Activated naive CD8-positive, alpha-beta T cell treated with anti-CD3 and anti-CD28 coated beads, Interleukin-2, amount 50 U/mL, for 24 hours (primary cell): ENCODE results near the gene RBM39.

Experiments
- ATAC-seq: fragments of 150-1000 bp; cut with Tn5 transposase; one replicate; pipeline ENCODE4 v1.10.0; 2021
- DNase-seq: peaks from one replicate; pipeline ENCODE4 v3.0.0; 2021
- H3K27ac Mint-ChIP-seq: one replicate; pipeline ENCODE4 v1.8.0; 2021; ENCODE audit warnings: mild to moderate bottlenecking, mixed read lengths
- H3K27me3 Mint-ChIP-seq: one replicate; pipeline ENCODE4 v1.8.0; 2021; ENCODE audit warnings: mixed read lengths
- H3K36me3 Mint-ChIP-seq: one replicate; pipeline ENCODE4 v1.8.0; 2021; ENCODE audit warnings: low read depth, mixed read lengths
- H3K4me1 Mint-ChIP-seq: one replicate; pipeline ENCODE4 v1.8.0; 2021; ENCODE audit warnings: mixed read lengths
- H3K4me3 Mint-ChIP-seq: one replicate; pipeline ENCODE4 v1.8.0; 2021; ENCODE audit warnings: mild to moderate bottlenecking, moderate library complexity, mixed read lengths
- H3K9me3 Mint-ChIP-seq: one replicate; pipeline ENCODE4 v1.8.0; 2021; ENCODE audit warnings: mixed read lengths

The RBM39 gene

GRCh38 chr20:35737865-35738333 is 4.2 kb downstream of the RBM39 start:
- H3K4me1 Mint-ChIP-seq = peaks cover 75% of the 10 kb centered on the region
- no peaks in the 10 kb centered on the region for H3K9me3 Mint-ChIP-seq
- H3K27ac Mint-ChIP-seq = peak overlapping the region; percentile 91
- peaks cover 83% of the 10 kb centered on the region for H3K36me3 Mint-ChIP-seq
- peak overlapping the region; percentile 79 for H3K4me3 Mint-ChIP-seq
- ATAC-seq (no peak), DNase-seq (no peak)
- no peaks in the 10 kb centered on the region for H3K27me3 Mint-ChIP-seq

DNA sequence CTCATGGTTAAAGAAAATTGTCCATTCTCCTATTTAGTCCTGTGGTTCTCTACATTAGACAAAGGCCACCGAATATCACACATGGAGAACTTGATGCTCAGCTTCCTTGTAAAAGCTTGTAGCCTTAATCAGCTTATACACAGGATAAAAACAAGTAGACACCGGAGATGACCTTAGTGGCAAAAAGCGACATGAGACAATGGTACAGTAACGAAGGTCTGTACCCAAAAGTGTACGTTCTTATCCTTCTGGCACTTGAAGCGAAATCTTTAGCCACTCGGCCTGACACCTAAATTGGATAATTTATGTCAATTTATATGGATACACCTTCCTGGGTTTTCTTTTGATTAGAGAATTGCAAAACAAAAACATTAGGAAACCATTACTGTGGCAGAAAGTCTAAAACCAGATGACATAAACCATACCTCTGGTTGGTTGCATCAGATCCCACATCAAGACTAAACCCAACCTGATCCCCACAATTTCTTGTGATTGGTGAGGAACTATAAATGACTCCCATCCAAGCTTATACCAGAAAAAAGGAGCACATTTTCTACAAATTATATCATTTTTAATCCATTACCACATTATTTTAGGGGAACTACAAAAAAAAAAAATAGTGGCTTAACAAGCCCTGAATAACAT is 6.1 kb downstream of the RBM39 start:
- no peaks in the 10 kb centered on the region for H3K9me3 Mint-ChIP-seq
- DNase-seq = no peak
- no peaks in the 10 kb centered on the region for H3K27me3 Mint-ChIP-seq
- ATAC-seq = no peak
- H3K27ac Mint-ChIP-seq = peak overlapping the region; percentile 62
- peaks cover 86% of the 10 kb centered on the region for H3K4me1 Mint-ChIP-seq
- H3K4me3 Mint-ChIP-seq = peak overlapping the region; percentile 67
- peaks cover 84% of the 10 kb centered on the region for H3K36me3 Mint-ChIP-seq

DNA sequence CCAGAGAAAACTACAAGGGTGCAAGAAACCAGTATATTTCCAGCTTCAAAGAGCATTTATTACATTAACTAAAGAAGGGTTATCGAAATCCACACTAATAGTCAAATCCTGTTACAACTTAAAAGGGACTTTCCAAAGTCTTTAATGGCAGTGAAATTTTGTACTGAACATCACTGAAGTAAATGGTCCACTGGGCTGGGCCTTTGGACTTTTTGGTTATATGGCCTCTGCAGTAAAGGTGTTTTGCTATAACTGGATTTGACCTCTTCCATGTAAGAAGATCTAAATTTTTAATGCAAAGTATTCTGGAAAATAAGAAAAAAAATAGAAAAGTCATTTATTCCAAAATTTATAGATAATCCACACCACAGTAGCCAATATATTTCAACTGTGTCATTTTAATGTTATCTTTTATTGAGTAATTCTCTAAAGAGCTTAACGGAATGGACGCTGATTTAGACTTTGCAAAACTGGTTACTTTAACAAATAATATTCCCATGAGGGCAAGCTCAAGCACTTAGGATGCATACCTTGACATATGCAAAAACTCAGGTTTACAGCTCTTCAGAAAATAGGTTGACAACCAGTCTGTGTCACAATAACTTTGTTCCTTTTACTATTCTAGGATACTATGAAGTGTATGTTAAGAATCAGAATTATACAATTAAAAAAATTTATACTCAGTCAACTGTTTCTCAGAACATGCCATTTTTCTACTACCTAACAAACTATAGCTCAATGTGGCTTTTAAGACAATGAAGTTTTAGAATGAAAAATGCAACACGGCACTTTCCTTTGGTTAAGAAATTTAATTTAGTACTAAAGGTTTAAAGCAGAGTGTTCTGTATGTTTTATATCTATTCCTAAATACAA is 7.0 kb downstream of the RBM39 start:
- Mint-ChIP-seq H3K4me3 (peak overlapping the region; percentile 67), H3K36me3 (peaks cover 82% of the 10 kb centered on the region)

GRCh38 chr20:35734374-35734773 is 7.7 kb downstream of the RBM39 start:
- no peaks in the 10 kb centered on the region for H3K9me3 Mint-ChIP-seq
- peak overlapping the region; percentile 57 for H3K4me3 Mint-ChIP-seq
- peaks cover 83% of the 10 kb centered on the region for H3K36me3 Mint-ChIP-seq
- H3K27ac Mint-ChIP-seq = peak overlapping the region; percentile 73
- no peaks in the 10 kb centered on the region for H3K27me3 Mint-ChIP-seq
- H3K4me1 Mint-ChIP-seq = peaks cover 83% of the 10 kb centered on the region
- ATAC-seq (no peak), DNase-seq (no peak)

More for the DNA sequence above, 7.0 kb downstream of the RBM39 start:
- no peak for DNase-seq
- H3K27me3 Mint-ChIP-seq = no peaks in the 10 kb centered on the region
- peaks cover 86% of the 10 kb centered on the region for H3K4me1 Mint-ChIP-seq
- no peak for ATAC-seq
- peak overlapping the region; percentile 73 for H3K27ac Mint-ChIP-seq
- H3K9me3 Mint-ChIP-seq = no peaks in the 10 kb centered on the region

DNA sequence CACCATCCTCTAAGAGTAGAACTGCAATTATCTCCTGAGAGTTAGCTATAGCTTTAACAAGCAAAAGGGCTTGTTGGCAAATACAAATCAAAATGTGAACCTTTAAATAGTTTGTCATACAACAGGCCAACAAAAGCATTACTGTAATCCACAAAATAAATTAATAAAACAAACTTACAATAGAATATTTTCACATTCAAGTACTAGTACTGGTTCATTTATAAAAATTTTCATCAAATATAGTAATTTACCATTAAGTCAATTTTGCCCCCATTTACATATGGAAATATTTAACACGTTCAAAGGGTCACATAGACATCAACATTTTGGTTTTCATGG is 9.4 kb downstream of the RBM39 start:
- no peak for DNase-seq
- no peaks in the 10 kb centered on the region for H3K27me3 Mint-ChIP-seq
- H3K27ac Mint-ChIP-seq = peak overlapping the region; percentile 31
- no peaks in the 10 kb centered on the region for H3K9me3 Mint-ChIP-seq
- peaks cover 68% of the 10 kb centered on the region for H3K4me1 Mint-ChIP-seq
- H3K4me3 Mint-ChIP-seq = peak overlapping the region; percentile 57
- ATAC-seq = no peak
- H3K36me3 Mint-ChIP-seq = peaks cover 74% of the 10 kb centered on the region

DNA sequence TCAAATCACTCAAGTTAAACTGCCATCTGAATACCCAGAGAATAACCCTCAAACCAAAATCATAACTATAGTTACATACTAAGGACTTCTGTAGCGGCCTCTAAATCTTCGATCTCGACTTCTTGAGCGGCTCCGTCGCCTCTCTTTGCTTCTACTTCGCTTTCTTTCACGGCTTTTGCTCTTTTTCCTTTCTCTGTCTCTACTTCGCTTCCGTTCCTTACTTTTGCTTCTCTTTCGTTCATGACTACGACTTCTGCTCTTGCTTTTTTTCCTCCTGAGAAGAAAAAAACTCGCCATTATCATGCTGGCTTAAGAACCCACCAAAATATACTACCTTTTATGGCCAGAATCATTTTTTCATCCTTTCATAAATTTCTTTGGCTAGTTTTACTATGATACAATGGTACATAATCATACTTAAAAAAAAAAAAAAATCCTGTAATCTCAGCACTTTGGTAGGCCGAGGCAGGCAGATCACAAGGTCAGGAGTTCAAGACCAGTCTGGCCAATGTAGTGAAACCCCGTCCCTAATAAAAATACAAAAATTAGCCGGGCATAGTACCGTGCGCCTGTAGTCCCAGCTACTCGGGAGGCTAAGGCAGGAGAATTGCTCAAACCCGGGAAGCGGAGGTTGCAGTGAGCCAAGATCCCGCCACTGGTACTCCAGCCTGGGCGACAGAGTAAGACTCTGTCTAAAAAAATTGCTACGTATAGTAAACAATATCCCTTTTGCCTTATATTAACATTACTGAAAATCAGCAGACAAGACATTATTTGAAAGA is 10.0 kb downstream of the RBM39 start:
- Mint-ChIP-seq H3K36me3 (peaks cover 73% of the 10 kb centered on the region), H3K4me1 (peaks cover 63% of the 10 kb centered on the region), H3K4me3 (peak overlapping the region; percentile 25), H3K27me3 (no peaks in the 10 kb centered on the region), H3K9me3 (no peaks in the 10 kb centered on the region), H3K27ac (peak overlapping the region; percentile 76)
- no peak for DNase-seq
- ATAC-seq = no peak

- DNase-seq = no peak
- peaks cover 63% of the 10 kb centered on the region for H3K4me1 Mint-ChIP-seq
- H3K27ac Mint-ChIP-seq = peak overlapping the region; percentile 76
- no peak overlapping the region for H3K4me3 Mint-ChIP-seq
- no peaks in the 10 kb centered on the region for H3K9me3 Mint-ChIP-seq
- peaks cover 77% of the 10 kb centered on the region for H3K36me3 Mint-ChIP-seq
- no peak for ATAC-seq
- no peaks in the 10 kb centered on the region for H3K27me3 Mint-ChIP-seq
Measured at GRCh38 chr20:35731469-35731788, 10.6 kb downstream of the RBM39 start.

GRCh38 chr20:35730583-35731468 is 11.2 kb downstream of the RBM39 start:
- DNase-seq (no peak), ATAC-seq (no peak)
- H3K27me3 Mint-ChIP-seq = no peaks in the 10 kb centered on the region
- H3K9me3 Mint-ChIP-seq = no peaks in the 10 kb centered on the region
- peaks cover 60% of the 10 kb centered on the region for H3K4me1 Mint-ChIP-seq
- H3K36me3 Mint-ChIP-seq = peaks cover 77% of the 10 kb centered on the region
- peak overlapping the region; percentile 55 for H3K27ac Mint-ChIP-seq
- H3K4me3 Mint-ChIP-seq = no peak overlapping the region

- peaks cover 56% of the 10 kb centered on the region for H3K4me1 Mint-ChIP-seq
- peak overlapping the region; percentile 17 for H3K4me3 Mint-ChIP-seq
- no peaks in the 10 kb centered on the region for H3K27me3 Mint-ChIP-seq
- ATAC-seq (no peak), DNase-seq (no peak)
- peaks cover 77% of the 10 kb centered on the region for H3K36me3 Mint-ChIP-seq
- no peaks in the 10 kb centered on the region for H3K9me3 Mint-ChIP-seq
- peak overlapping the region; percentile 55 for H3K27ac Mint-ChIP-seq
Measured at GRCh38 chr20:35729836-35730582, 12.1 kb downstream of the RBM39 start.

GRCh38 chr20:35729283-35729807 is 12.7 kb downstream of the RBM39 start:
- peak overlapping the region; percentile 35 for H3K27ac Mint-ChIP-seq
- peaks cover 76% of the 10 kb centered on the region for H3K36me3 Mint-ChIP-seq
- DNase-seq = no peak
- no peak overlapping the region for H3K4me3 Mint-ChIP-seq
- no peaks in the 10 kb centered on the region for H3K27me3 Mint-ChIP-seq
- H3K4me1 Mint-ChIP-seq = peaks cover 54% of the 10 kb centered on the region
- H3K9me3 Mint-ChIP-seq = no peaks in the 10 kb centered on the region
- ATAC-seq = no peak

GRCh38 chr20:35726842-35727711 is 15.0 kb downstream of the RBM39 start:
- peaks cover 46% of the 10 kb centered on the region for H3K4me1 Mint-ChIP-seq
- peaks cover 76% of the 10 kb centered on the region for H3K36me3 Mint-ChIP-seq
- no peak overlapping the region for H3K27ac Mint-ChIP-seq
- no peak for ATAC-seq
- DNase-seq = no peak
- H3K4me3 Mint-ChIP-seq = no peak overlapping the region
- no peaks in the 10 kb centered on the region for H3K27me3 Mint-ChIP-seq
- H3K9me3 Mint-ChIP-seq = no peaks in the 10 kb centered on the region

DNA sequence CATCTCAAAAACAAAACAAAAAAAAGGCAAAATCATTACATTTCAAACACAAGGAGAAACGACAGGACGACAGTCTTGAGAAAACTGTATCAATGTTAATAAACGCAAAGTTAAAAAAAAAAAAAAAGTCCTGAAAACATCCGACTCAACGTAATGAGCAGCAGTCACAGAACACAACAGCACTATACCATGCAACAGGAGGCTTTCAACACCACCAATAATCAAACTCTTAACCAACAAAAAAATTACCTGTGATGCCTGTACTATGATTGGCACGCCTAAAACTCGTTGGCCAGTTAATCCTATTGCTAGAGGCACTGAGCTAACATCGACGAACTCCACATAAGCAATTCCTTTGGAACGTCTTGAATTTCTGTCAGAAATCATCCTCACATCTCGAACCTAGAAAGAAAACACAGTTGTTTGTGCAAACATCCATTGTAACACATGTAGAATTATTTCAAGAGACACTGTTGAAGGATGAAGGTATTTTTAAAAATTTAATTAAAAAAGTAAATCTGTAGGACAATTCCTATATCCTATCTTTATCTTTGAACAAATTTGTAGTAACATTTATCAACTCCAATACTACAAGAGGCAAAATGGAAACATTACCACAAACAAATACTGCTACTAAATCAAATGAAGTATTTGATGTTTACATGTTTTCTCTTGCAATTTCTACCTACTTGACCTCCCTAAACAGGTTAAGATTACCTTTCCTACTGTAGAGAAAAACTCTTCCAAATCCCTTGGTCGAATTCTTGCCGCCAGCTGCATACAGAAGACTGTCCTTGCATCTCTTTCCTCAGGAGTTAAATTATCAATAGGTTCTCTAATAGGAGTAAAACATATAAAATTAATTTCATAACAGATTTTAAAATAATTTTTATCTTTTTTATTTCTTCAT is 17.5 kb downstream of the RBM39 start:
- Mint-ChIP-seq H3K36me3 (peaks cover 76% of the 10 kb centered on the region), H3K27ac (no peak overlapping the region), H3K4me1 (peaks cover 44% of the 10 kb centered on the region), H3K4me3 (no peak overlapping the region), H3K27me3 (no peaks in the 10 kb centered on the region), H3K9me3 (no peaks in the 10 kb centered on the region)
- DNase-seq (no peak), ATAC-seq (no peak)
